OCI-LY7 (cell line): ENCODE measurements around the gene PPAN.

Source experiments
- EZH2phosphoT487 ChIP-seq: fragments of 200-600 bp; sonication (generic); IDR thresholded peaks from 2 replicates; pipeline ENCODE4 v1.6.1; 2018; ENCODE audit warnings: low read depth, borderline replicate concordance, mild to moderate bottlenecking, mixed run types, antibody characterized with exemption, low read length, moderate library complexity, mixed read lengths
- TF ChIP-seq, protein P1 (sequence below): fragments of 200-600 bp; sonication (generic); conservative IDR thresholded peaks from 2 replicates; pipeline ENCODE4 v1.5.1; 2014; ENCODE audit warnings: mild to moderate bottlenecking, antibody characterized with exemption, low read length, moderate library complexity, mixed read lengths

DNA sequence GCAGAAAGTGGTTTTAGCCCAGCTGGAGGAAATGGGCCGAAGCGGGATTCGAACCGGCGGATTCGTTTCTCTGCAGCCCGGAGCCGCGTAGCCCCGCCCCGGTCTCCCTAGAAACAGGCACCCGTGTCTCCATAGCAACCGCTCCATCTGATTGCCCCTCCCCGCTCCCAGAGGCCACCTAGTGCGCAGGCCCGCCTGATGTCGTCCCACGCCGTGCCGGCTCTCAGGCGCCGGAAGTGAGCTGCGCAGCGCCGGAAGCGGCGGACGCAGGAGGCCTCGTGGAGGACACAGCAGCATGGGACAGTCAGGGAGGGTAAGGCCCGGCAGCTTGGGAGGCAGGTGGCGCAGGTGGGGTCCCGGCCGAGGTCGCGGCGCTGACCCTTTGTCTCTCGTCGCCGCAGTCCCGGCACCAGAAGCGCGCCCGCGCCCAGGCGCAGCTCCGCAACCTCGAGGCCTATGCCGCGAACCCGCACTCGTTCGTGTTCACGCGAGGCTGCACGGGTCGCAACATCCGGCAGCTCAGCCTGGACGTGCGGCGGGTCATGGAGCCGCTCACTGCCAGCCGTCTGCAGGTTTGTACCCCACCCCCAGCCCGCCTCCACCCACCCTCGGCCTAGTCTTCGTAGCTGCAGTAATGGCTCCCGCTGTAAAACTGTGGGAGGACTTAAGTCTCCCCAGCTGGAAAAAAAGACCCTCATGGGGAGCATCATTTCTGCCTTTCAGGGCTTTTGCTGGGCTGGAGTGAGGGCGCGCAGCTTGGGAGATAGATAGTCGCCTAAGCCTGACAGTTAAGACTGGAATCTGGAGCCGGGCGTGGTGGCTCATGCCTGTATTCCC is at the start of gene PPAN:
- TF ChIP-seq, protein P1, sequence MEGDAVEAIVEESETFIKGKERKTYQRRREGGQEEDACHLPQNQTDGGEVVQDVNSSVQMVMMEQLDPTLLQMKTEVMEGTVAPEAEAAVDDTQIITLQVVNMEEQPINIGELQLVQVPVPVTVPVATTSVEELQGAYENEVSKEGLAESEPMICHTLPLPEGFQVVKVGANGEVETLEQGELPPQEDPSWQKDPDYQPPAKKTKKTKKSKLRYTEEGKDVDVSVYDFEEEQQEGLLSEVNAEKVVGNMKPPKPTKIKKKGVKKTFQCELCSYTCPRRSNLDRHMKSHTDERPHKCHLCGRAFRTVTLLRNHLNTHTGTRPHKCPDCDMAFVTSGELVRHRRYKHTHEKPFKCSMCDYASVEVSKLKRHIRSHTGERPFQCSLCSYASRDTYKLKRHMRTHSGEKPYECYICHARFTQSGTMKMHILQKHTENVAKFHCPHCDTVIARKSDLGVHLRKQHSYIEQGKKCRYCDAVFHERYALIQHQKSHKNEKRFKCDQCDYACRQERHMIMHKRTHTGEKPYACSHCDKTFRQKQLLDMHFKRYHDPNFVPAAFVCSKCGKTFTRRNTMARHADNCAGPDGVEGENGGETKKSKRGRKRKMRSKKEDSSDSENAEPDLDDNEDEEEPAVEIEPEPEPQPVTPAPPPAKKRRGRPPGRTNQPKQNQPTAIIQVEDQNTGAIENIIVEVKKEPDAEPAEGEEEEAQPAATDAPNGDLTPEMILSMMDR, result no peak
- TF ChIP-seq EZH2phosphoT487, result no peak
